GM18861 (cell line): ENCODE measurements around the gene ASAP2.

Source experiments
- ATAC-seq: cut with Tn5 transposase; IDR thresholded peaks from one replicate; pipeline ENCODE4 v1.9.1; 2021; ENCODE audit not compliant: unreplicated experiment

Gene ASAP2

GRCh38 chr2:9315280-9315847, 108.8 kb downstream of the ASAP2 start:
- no peak for ATAC-seq

- no peak for ATAC-seq
Observed at GRCh38 chr2:9317559-9317958, 110.9 kb downstream of the ASAP2 start.

DNA sequence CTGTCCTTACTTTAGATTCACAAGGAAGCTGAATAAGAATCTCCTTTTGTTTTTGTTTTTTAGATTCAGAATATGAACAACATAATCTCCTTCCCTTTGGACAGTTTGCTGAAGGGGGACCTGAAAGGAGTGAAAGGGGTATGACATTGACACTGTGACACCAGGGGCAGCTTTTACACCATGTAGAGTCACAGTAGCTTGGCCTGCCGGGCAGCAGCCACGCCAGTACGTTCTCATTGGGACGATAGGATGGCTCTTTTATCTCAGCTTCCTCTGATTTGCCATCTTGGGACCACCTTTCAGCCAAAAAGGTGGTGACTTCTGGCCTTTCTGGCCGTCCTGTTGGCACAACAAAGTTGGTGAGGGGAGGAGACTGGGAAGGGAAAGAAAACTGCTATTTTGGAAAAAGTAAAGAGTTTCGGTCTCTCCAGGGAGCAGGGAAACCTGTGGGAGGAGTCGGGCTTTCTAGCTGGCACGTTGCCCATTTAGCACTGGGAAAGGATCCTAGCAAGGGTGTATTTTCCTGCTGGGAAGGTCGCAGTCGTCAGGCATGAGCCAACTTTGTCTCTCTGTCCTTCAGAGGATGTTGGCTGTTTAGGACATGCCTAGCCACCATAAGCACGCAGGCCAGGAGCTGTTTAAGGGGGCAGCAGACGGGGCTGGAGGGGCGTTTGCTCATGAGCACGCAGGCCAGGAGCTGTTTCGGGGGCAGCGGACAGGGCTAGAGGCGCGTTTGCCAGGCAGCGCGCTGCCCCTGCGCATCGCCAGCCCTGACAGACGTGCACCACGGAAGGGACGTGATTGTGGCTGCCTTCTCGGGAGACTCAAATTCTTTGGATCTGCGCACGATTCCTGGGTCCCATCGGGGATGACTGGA, 112.1 kb downstream of the ASAP2 start:
- ATAC-seq: no peak

GRCh38 chr2:9319338-9319715, 112.7 kb downstream of the ASAP2 start:
- no peak for ATAC-seq

DNA sequence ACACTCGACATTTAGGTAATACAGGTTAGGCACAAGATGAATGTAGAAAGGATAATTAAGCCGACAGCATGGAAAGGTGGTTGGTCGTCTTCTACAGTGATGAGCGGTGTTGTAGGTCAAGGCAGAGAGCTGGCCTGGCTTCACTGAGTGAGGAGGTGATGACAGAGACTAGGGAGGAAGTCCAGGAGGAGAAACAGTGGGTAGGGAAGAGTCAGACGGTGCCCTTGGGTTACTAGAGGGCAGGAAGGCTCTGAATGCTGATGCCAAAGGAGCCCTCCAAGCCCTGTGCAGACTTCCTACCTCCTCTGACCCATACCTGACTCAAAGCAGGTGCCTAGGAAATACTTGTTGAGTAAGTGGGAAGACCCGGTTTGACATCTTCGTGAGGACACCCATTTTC, 116.0 kb downstream of the ASAP2 start:
- ATAC-seq: no peak

- ATAC-seq: no peak
Observed at GRCh38 chr2:9325428-9325827, 118.8 kb downstream of the ASAP2 start.

DNA sequence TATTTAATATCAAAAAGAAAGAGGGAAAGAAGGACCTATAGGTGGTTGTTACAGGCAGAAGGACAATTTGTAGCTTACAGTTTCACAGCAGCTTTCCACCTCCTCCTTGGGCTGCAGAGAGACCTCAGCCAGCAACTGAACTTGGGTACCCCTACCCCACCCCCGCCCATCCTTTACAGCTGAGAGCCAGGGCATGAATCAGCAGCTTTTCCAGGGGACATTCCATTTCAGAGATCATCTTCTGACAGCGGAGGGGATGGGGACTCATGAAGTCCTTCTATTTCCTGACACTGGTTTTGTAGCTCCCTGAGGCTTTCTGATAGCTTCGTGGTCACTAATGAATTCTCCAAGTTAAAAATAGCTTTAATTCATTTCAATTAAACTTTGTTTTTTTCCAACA, 120.4 kb downstream of the ASAP2 start:
- ATAC-seq: no peak

GRCh38 chr2:9327873-9328352, 121.3 kb downstream of the ASAP2 start:
- ATAC-seq: no peak

DNA sequence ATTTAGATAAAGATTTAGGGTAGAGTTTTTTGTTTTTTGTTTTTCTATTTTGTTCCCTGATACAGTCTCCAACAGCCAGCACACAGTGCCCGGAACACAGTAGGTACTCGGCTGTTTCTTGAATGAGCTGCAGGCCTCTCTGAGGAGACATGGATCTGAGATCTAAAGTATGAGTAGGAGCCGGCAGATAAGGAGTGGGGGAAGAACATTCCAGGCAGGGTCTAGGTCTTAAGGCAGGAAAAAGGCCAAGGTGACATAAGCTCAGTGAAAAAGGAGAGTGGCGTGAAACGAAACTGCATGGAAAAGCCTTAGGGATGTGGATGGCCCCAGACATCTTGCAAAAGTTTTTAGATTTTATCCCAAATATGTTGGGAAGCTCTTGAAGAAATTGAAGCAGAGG, 122.3 kb downstream of the ASAP2 start:
- ATAC-seq: no peak

DNA sequence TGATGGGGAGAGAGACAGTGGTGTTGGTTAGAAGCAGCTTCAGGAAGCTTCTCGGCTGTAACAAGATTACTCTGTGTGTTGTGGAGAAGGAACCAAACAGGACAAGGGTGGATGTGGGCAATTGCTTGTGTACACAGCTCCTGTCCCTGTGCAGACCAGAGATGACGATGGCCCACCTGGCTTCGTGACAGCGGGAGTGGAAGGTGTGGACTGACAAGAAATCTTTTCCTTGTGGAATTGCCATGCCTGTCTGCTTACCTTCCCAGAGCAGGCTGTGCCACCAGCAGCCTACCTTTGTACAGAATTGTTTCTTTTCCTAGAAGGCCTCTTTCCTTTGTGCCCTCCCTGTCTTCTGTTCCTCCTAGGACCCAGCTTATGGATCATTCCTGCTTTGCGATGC, 122.9 kb downstream of the ASAP2 start:
- ATAC-seq: no peak

DNA sequence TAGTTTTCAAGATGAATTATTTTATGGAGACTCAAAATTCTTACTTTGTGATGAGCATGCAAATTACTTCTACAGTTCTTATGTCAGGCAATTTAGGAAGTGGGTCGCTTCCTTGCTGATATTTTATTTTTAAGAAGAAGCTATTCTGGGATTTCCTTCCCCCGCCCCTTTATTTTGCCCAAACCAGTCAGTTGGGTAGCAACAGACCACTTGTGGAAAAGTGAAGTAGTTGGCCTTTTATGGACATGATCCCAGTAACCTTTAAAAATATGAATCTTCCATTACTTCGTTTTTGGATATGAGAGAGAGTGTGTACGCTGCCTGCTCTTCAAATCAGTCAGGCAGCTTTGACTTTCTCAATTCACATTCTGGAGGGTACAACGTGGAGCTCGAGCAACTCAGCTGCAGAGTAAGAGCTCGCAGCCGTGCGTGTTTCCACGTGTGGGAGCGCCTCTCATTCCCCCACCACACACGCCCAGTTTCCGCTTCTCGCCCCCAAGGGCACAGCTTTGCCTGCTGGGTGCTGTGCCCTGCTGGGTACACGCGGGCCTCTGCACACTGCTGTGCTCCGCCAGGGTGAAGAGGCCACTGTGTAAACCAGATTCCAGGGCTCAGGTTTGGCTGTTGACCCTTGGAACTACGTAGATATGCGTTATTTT, 124.1 kb downstream of the ASAP2 start:
- no peak for ATAC-seq

GRCh38 chr2:9331704-9332103, 125.1 kb downstream of the ASAP2 start:
- no peak for ATAC-seq

DNA sequence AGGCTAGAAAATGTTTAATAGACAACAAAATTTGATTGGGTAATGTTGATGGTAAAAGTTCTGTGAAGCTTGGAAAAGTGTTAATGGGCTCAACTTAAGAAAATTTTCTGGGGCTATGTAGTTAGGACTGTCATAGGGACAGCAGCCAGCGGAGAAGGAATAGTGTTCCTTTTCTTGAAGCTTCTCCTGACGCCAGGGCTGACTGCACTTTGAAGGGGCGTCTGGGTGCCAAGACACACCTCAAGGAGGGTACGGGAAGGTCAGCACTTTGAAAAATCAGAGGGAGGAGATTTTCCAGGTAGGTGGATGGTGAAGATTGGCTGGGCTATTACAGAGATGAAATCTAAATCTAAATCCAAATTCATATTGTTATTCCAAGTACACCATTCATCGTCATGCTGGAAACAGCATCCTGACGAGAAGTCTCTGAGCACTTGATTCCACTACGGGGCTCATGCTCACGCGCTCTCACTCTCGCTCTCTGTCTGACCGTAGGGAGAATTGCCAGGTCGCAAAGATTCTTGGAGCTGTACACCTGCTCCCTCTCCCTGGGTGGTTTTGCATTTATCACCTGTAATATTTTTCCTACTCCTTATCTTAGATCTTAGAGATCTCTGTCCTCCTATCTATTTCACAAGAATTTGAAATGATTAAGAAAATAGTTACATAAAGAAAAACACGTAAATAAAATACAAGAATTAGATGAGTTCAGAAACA, 125.7 kb downstream of the ASAP2 start:
- ATAC-seq: no peak

DNA sequence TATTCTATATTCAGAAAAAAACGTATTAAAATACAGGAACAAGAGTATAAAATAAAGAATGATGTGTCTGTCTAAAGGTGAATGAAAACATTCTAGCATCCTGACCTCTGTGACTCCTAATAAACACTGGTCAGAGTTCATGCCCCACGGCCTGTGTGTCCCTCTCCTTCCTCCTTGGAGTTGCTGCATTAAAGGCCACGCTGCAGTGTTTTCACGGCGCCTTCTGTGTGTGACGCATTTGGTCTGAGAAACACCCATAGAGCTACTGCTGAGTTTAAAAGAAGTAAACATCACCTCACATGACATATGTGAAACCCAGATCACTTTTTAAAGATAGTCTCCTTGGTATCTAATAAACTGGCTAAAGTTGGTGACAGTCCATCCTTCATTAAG, 126.2 kb downstream of the ASAP2 start:
- ATAC-seq: no peak

DNA sequence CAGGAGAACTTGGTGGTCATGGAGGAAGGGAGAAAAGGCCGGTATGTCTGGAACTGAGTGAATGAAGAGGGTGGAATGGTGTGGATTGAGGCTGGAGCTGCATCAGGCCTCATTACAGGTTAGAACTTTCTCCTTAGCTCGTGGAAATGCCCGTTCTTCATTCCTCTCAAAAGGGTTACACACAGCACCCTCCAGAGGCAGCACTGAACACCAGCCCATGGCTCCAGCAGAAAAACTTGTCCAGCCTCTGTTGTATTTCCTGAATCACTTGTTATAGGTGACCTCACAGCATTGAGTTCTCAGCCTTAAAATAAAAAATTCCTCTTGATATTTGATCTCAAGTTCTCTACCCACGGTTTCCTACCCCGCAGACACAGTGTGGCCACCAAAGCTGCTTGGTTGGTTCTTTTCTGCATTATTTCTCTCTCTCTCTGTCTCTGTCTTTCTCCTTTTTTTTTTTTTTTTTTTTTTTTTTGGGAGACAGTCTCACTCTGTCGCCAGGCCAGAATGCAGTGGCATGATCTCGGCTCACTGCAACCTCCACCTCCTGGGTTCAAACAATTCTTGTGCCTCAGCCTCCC, 127.1 kb downstream of the ASAP2 start:
- ATAC-seq: no peak

DNA sequence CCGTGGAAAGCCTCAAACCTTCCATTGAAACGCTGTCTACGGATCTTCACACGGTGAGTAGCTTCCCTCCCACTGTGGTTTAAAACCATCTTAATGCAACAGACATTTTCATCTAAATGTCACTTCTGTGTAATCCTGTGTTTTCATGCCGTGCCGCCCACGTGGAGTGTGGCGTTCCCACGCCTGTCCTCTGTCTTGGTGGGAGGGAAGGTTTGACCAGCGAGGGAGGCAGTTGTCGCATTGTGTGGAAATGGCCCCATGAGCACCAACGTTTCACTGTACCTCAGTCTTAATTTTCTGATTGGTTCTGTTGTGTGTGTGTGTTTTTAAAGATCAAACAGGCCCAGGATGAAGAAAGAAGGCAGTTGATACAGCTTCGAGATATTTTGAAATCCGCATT, 128.1 kb downstream of the ASAP2 start:
- ATAC-seq: no peak

DNA sequence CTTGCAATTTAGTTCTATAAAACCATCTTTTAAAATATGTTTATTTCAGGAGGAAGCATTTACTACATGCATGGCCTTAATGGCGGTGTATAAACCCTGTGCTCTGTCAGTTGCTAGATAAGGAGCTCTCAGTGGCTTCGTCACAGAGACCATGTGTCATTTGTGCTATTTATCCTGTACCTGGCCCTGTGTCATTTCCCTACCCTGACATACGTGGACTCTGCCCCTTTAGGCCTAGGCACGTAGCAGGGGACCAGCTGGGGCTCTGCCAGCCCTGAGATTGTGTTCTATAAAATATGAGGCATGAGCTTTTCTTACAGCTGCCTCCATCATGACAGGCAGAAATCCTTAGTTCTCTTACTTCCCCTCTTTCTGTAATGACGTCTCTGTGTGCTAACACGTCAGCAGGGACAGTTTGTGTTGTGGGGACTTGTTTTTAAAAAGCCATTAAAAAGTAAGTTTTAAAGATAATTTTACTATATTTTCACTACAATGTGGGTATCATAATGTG, 128.8 kb downstream of the ASAP2 start:
- ATAC-seq: no peak

DNA sequence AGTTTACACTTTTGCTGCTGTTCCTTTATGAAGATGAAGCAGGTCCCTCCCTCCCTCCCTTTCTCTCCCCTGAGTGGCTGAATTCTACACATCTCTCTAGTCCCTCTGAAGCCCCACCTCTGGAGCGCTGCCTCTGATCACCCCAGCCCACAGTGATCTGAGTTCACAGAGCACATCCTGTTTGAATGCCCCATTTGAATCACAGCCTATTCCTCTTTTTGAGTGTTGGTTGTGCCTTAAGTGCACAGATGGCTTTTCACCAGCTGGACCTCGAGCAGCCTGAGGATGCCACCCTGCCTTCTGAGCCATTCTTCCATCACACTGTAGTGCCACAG, 129.6 kb downstream of the ASAP2 start:
- ATAC-seq: peak; percentile 45

- no peak for ATAC-seq
Observed at GRCh38 chr2:9336576-9337314, 130.1 kb downstream of the ASAP2 start.

DNA sequence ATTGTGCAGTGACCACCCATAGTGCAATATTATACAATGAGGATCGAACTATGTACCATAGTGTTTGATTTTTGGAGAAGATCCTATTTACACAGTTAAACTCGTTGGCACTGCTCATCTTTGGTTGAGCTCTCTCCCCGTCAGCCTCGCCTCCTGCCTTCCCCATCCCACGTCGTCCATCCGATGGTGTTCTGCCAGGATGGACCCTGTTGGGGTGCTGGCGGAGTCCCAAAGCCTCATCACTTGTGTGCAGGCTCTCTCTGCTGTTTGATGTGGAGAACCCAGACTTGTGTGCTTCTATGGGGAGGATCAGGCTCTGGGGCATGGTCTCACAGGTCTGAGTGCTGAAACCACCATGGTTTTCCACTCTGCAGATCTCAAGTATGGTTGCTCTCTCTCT, 131.3 kb downstream of the ASAP2 start:
- no peak for ATAC-seq
